H1 (cell line): ENCODE data around the gene HSD11B1. TPM values are rescaled to one million over a fixed set of nuclear protein-coding genes. Genes with fewer than 3 reads are reported as not detected.

ENCODE experiments used
- CTCF ChIA-PET: fragments of 300-600 bp; sonication (Branson Sonifier 250); formaldehyde crosslinking; loops from one replicate; lab custom pipeline; 2021; ENCODE audit not compliant: partially characterized antibody; lab: Charles Lee
- POLR2A ChIA-PET: fragments of 300-600 bp; sonication (Branson Sonifier 250); formaldehyde crosslinking; loops from one replicate; lab custom pipeline; 2021; ENCODE audit warnings: inconsistent platforms; ENCODE audit not compliant: partially characterized antibody; lab: Charles Lee
- DNase-seq, 2 experiments: peaks; one replicate each; pipeline versions ENCODE4 v3.0.0 to v3.0.0-alpha.2; 2010 to 2022; ENCODE audit warnings: low spot score in 2 of 2, low read depth in 1 of 2, mixed read lengths in 1 of 2
- FAIRE-seq: peaks from 2 replicates; lab custom pipeline; 2011; peaks lifted over from hg19 to GRCh38; lab: Jason Lieb, UNC
- H2AFZ ChIP-seq: 2 replicates; pipeline ENCODE4 v1.8.1; 2012; ENCODE audit warnings: low read length, inconsistent platforms
- H2AK5ac ChIP-seq: 2 replicates; pipeline ENCODE4 v1.6.1; 2013; ENCODE audit warnings: low read depth, low read length
- H2BK120ac ChIP-seq: replicated peaks from 2 replicates; pipeline ENCODE3; 2013; ENCODE audit warnings: low read depth, low read length, inconsistent platforms
- H2BK12ac ChIP-seq: 2 replicates; pipeline ENCODE4 v1.6.1; 2013; ENCODE audit warnings: low read depth, low read length
- H2BK15ac ChIP-seq: 2 replicates; pipeline ENCODE4 v1.6.1; 2013; ENCODE audit warnings: low read length
- H2BK20ac ChIP-seq: 2 replicates; pipeline ENCODE4 v1.6.1; 2013; ENCODE audit warnings: low read length
- H2BK5ac ChIP-seq: 2 replicates; pipeline ENCODE4 v1.6.1; 2013; ENCODE audit warnings: low read depth, low read length
- H3K14ac ChIP-seq: 2 replicates; pipeline ENCODE4 v1.6.1; 2013; ENCODE audit warnings: inconsistent platforms; ENCODE audit not compliant: insufficient read length
- H3K18ac ChIP-seq: 2 replicates; pipeline ENCODE4 v1.6.1; 2013; ENCODE audit warnings: low read length; ENCODE audit errors: extremely low read depth
- H3K23ac ChIP-seq: 2 replicates; pipeline ENCODE4 v1.6.1; 2013; ENCODE audit warnings: inconsistent platforms; ENCODE audit not compliant: insufficient read length
- H3K23me2 ChIP-seq: 2 replicates; pipeline ENCODE4 v1.6.1; 2013; ENCODE audit warnings: low read depth, low read length
- H3K27ac ChIP-seq: 2 replicates; pipeline ENCODE4 v1.6.1; 2011; ENCODE audit warnings: low read depth, low read length, inconsistent platforms
- H3K27me3 ChIP-seq, 4 experiments: replicated peaks in 1 of 4; 1 replicate in 1 of 4; 2 replicates in 3 of 4; pipeline versions ENCODE4 v1.6.1 to v1.8.1; 2011 to 2013; ENCODE audit warnings: low read length in 3 of 4, mild to moderate bottlenecking in 3 of 4, inconsistent platforms in 2 of 4, mixed read lengths in 2 of 4, moderate library complexity in 1 of 4; ENCODE audit not compliant: control insufficient read depth in 3 of 4, insufficient read depth in 3 of 4; ENCODE audit errors: extremely low read depth in 1 of 4
- H3K36me3 ChIP-seq, 4 experiments: 2 replicates each; pipeline versions ENCODE4 v1.6.1 to v1.8.1; 2011 to 2013; ENCODE audit warnings: mild to moderate bottlenecking in 4 of 4, low read length in 3 of 4, moderate library complexity in 2 of 4, control low read depth in 1 of 4, inconsistent platforms in 1 of 4; ENCODE audit not compliant: insufficient read depth in 4 of 4, control insufficient read depth in 2 of 4
- H3K4ac ChIP-seq: replicated peaks from 2 replicates; pipeline ENCODE3; 2013; ENCODE audit warnings: low read length, low read depth, mixed read lengths, inconsistent platforms; ENCODE audit not compliant: insufficient read length
- H3K4me1 ChIP-seq, 4 experiments: replicated peaks in 1 of 4; 1 replicate in 1 of 4; 2 replicates in 3 of 4; pipeline versions ENCODE4 v1.6.1 to v1.8.1; 2011 to 2013; ENCODE audit warnings: low read length in 3 of 4, inconsistent platforms in 2 of 4, mixed read lengths in 1 of 4; ENCODE audit not compliant: insufficient read depth in 4 of 4, control insufficient read depth in 3 of 4
- H3K4me2 ChIP-seq, 2 experiments: 2 replicates each; pipeline versions ENCODE4 v1.6.1 to v1.8.1; 2011 to 2013; ENCODE audit warnings: low read depth in 2 of 2, low read length in 2 of 2, control low read depth in 1 of 2, inconsistent platforms in 1 of 2, mild to moderate bottlenecking in 1 of 2; ENCODE audit not compliant: insufficient read depth in 1 of 2
- H3K4me3 ChIP-seq, 4 experiments: fragments of 200-600, 300-600 bp in 1 of 4; sonication (generic), shearing (Covaris generic), sonication (Bioruptor Twin) in 1 of 4; 2 replicates each; pipeline versions ENCODE4 v1.5.1 to v1.8.1; 2011 to 2016; ENCODE audit warnings: low read length in 4 of 4, low read depth in 3 of 4, control low read depth in 2 of 4, inconsistent platforms in 2 of 4, mild to moderate bottlenecking in 2 of 4, mixed read lengths in 1 of 4, moderate library complexity in 1 of 4; ENCODE audit not compliant: insufficient read depth in 2 of 4; ENCODE audit errors: extremely low read depth in 1 of 4
- H3K56ac ChIP-seq: replicated peaks from 2 replicates; pipeline ENCODE3; 2013; ENCODE audit warnings: low read depth, mild to moderate bottlenecking, mixed read lengths, low read length, inconsistent platforms; ENCODE audit not compliant: insufficient read length
- H3K79me1 ChIP-seq: 2 replicates; pipeline ENCODE4 v1.6.1; 2013; ENCODE audit warnings: low read depth, low read length, control low read depth
- H3K79me2 ChIP-seq, 2 experiments: 2 replicates each; pipeline versions ENCODE4 v1.6.1 to v1.8.1; 2012 to 2013; ENCODE audit warnings: low read length in 2 of 2, mild to moderate bottlenecking in 2 of 2, inconsistent platforms in 1 of 2; ENCODE audit not compliant: insufficient read depth in 2 of 2, control insufficient read depth in 1 of 2
- H3K9ac ChIP-seq, 4 experiments: replicated peaks in 1 of 4; 1 replicate in 1 of 4; 2 replicates in 3 of 4; pipeline versions ENCODE4 v1.6.1 to v1.8.1; 2011 to 2013; ENCODE audit warnings: low read depth in 3 of 4, low read length in 3 of 4, control low read depth in 2 of 4, mild to moderate bottlenecking in 2 of 4, moderate library complexity in 2 of 4, inconsistent platforms in 1 of 4; ENCODE audit errors: extremely low read depth in 1 of 4
- H3K9me3 ChIP-seq, 2 experiments: 2 replicates each; pipeline versions ENCODE4 v1.6.1 to v1.8.1; 2012 to 2013; ENCODE audit warnings: mild to moderate bottlenecking in 2 of 2, moderate library complexity in 2 of 2, control low read depth in 1 of 2, inconsistent platforms in 1 of 2, low read depth in 1 of 2, low read length in 1 of 2, mixed read lengths in 1 of 2; ENCODE audit not compliant: insufficient read depth in 2 of 2
- H4K20me1 ChIP-seq, 2 experiments: replicated peaks in 1 of 2; 2 replicates each; pipeline versions ENCODE3 to v1.8.1; 2011 to 2013; ENCODE audit warnings: inconsistent platforms in 2 of 2, low read length in 2 of 2, mild to moderate bottlenecking in 1 of 2; ENCODE audit not compliant: insufficient read depth in 2 of 2, control insufficient read depth in 1 of 2
- H4K5ac ChIP-seq: 2 replicates; pipeline ENCODE4 v1.6.1; 2013; ENCODE audit warnings: low read length, low read depth, mixed read lengths, inconsistent platforms; ENCODE audit not compliant: insufficient read length
- H4K8ac ChIP-seq: 2 replicates; pipeline ENCODE4 v1.8.0; 2013; ENCODE audit warnings: mild to moderate bottlenecking, moderate library complexity, low read length, inconsistent platforms; ENCODE audit not compliant: insufficient read depth; ENCODE audit errors: extremely low read depth
- H4K91ac ChIP-seq: replicated peaks from 2 replicates; pipeline ENCODE3; 2013; ENCODE audit warnings: low read length, mixed read lengths, inconsistent platforms; ENCODE audit not compliant: insufficient read length
- POLR2A ChIP-seq, 2 experiments: IDR thresholded peaks; 1 replicate in 1 of 2; 2 replicates in 1 of 2; pipeline ENCODE4 v1.6.1; 2011; ENCODE audit warnings: low read depth in 2 of 2, low read length in 2 of 2, mild to moderate bottlenecking in 2 of 2; ENCODE audit errors: control extremely low read depth in 1 of 2
- WGBS, 2 experiments: shearing (Covaris generic) in 1 of 2; methylation state at CpG; one replicate each; pipeline versions ENCODE4 v1.1.6 to v1.1.7; 2013 to 2015; ENCODE audit warnings: low lambda C conversion rate in 2 of 2, mixed read lengths in 2 of 2, inconsistent platforms in 1 of 2, low coverage in 1 of 2, missing lambda C conversion rate in 1 of 2; ENCODE audit not compliant: insufficient replicate concordance in 2 of 2, insufficient coverage in 1 of 2, insufficient read length in 1 of 2; ENCODE audit errors: extremely low coverage in 1 of 2, missing lambda C conversion rate in 1 of 2; 5-methylcytosine and 5-hydroxymethylcytosine counted together
- polyA plus RNA-seq, 7 experiments: library from polyadenylated mRNA; depleted of rRNA in 3 of 7; stranded (reverse) in 5 of 7; unstranded in 2 of 7; fragments of >200 nt in 5 of 7; fragments of 200-250 nt in 2 of 7; gene quantifications; 1 replicate in 5 of 7; 2 replicates in 1 of 7; 4 replicates in 1 of 7; pipeline versions ENCODE4 v1.2.1 to v1.2.3, GENCODE V29; 2011 to 2013; ENCODE audit warnings: missing spikeins in 2 of 7, mixed read lengths in 2 of 7
- total RNA-seq: library from RNA; stranded (reverse); fragmentation: NEBNext Ultra II Directional; extraction: Animal tissue kit (Norgen Biotek cat#: 25700); gene quantifications from 2 replicates; pipeline ENCODE4 v1.2.1, GENCODE V29; 2021

The HSD11B1 gene
- total and polyA plus RNA-seq, 2 of the 8 experiments (the other 6 are each of a cell fraction or from before 2014, with no cell fraction given): not detected

DNA sequence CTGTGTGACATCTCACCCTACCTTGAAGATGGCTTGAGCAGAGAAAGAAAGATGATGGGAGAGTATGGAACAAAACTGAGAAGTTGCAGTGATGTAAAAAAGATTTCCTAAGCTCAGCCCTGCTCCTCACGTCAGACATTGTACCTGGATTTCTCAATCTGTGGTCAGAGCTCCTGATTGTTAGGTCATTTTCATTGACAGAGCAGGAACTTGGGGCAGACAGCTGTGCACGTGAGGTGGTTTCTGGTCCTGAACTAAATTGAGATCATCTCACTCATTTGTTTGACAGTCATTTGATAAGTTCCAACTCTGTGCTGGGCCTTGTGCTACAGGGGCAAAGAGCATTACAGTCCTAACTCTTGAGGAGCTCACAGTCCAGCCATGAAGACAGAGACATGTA, 61.4 kb downstream of the HSD11B1 start:
- no peak overlapping the region for H3K23ac ChIP-seq
- H3K36me3 ChIP-seq: no peaks in the 10 kb centered on the region; a peak in 1 of 8 replicates
- TF ChIP-seq POLR2A (IDR thresholded peaks at IDR 0.05; ENCODE audit: control extremely low read depth in 1 of 2, low read depth in 2 of 2, low read length in 2 of 2): no peak

More for the DNA sequence above, 61.4 kb downstream of the HSD11B1 start:
- Histone ChIP-seq H2AK5ac (no peak overlapping the region), H3K79me2 (no peaks in the 10 kb centered on the region), H2BK120ac (no peak overlapping the region), H4K91ac (no peak overlapping the region), H3K4me1 (no peaks in the 10 kb centered on the region; a peak in 1 of 7 replicates), H2BK12ac (no peak overlapping the region), H3K79me1 (no peaks in the 10 kb centered on the region), H3K27me3 (no peaks in the 10 kb centered on the region; a peak in 2 of 7 replicates), H3K4me2 (no peak overlapping the region), H4K5ac (no peak overlapping the region), H3K23me2 (peaks cover 9% of the 10 kb centered on the region; the same call in 1 of the 2 replicates), H2AFZ (no peak overlapping the region), H3K9me3 (peaks cover 3 to 5% of the 10 kb centered on the region in 2 experiments; a peak in 2 of 4 replicates), H4K20me1 (peaks cover 0 to 6% of the 10 kb centered on the region in 2 experiments), H2BK5ac (no peak overlapping the region), H4K8ac (no peak overlapping the region), H2BK20ac (no peak overlapping the region), H3K9ac (no peak overlapping the region), H3K4ac (no peak overlapping the region), H3K18ac (no peak overlapping the region), H3K27ac (no peak overlapping the region), H2BK15ac (no peak overlapping the region), H3K14ac (no peak overlapping the region), H3K4me3 (no peak overlapping the region), H3K56ac (no peak overlapping the region)
- POLR2A ChIA-PET: interaction anchor here (1.5 to 1.7 kb wide), 2 partner anchors 11 to 18 kb away, joined by 3 to 4 read pairs; partner anchors contain the start of gene C1orf74
- WGBS, 2 experiments: 76% methylated on average over 2 of the region's 2 CpGs; no CpG with 5 or more reads in 1 of the 2 experiments
- CTCF ChIA-PET: interaction anchor here (0.6 to 3.1 kb wide), 6 partner anchors 8 to 163 kb away, joined by 3 to 14 read pairs (median 4); no protein-coding TSS in a partner anchor
- no peak for FAIRE-seq
- no peak for DNase-seq
